Activated CD4-positive, alpha-beta memory T cell treated with anti-CD3 and anti-CD28 coated beads, Interleukin-2, amount 10 ng/mL, durations not matched to agents 7 days and 5 days (primary cell): ENCODE measurements around the gene GPR68. TPM values are rescaled to one million over a fixed set of nuclear protein-coding genes. Genes with fewer than 3 reads are reported as not detected.

ENCODE experiments used
- CTCF ChIA-PET: fragments of 350-600 bp; sonication (Branson Sonifier 250); formaldehyde crosslinking; loops from one replicate; lab custom pipeline; 2021; ENCODE audit warnings: antibody characterized with exemption, inconsistent platforms; lab: Charles Lee
- POLR2A ChIA-PET: fragments of 350-600 bp; sonication (Branson Sonifier 250); formaldehyde crosslinking; loops from one replicate; lab custom pipeline; 2021; ENCODE audit warnings: antibody characterized with exemption; lab: Charles Lee
- DNase-seq: peaks from one replicate; pipeline ENCODE4 v3.0.0-alpha.2; 2020
- H3K27ac Mint-ChIP-seq: one replicate; pipeline ENCODE4 v1.8.0; 2021; ENCODE audit warnings: mild to moderate bottlenecking, mixed read lengths
- H3K27me3 Mint-ChIP-seq: one replicate; pipeline ENCODE4 v1.8.0; 2021; ENCODE audit warnings: mixed read lengths
- H3K36me3 Mint-ChIP-seq: one replicate; pipeline ENCODE4 v1.8.0; 2021; ENCODE audit warnings: low read depth, mixed read lengths
- H3K4me1 Mint-ChIP-seq: one replicate; pipeline ENCODE4 v1.8.0; 2021; ENCODE audit warnings: mixed read lengths
- H3K4me3 Mint-ChIP-seq: one replicate; pipeline ENCODE4 v1.8.0; 2021; ENCODE audit warnings: mild to moderate bottlenecking, mixed read lengths
- H3K9me3 Mint-ChIP-seq: one replicate; pipeline ENCODE4 v1.8.0; 2021; ENCODE audit warnings: mixed read lengths
- total RNA-seq, 2 experiments: library from RNA; stranded (reverse); gene quantifications; one replicate each; pipeline ENCODE4 v1.2.3, GENCODE V29; 2021

Gene GPR68
- total RNA-seq, 2 experiments from 2014 or later = 36.9 to 39.8 TPM

DNA sequence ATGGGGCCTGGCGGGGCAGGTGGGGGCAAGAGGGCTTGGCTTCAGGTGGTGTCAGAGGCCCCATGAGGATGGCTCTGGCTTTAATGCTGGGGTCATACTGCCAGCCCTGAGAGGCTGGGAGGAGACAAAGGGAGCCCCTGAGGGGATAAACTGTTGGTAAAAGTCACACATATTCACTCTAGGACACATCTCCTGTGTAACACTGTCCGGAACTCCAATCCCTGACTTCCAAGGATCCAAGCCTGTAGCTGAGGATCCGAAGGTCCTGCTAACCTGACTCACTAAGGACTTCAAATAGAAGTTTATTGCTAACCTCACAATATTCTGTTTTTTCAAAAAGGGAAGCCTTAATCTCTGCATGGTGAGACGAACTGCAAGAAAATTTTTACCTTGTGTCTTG lies 39.2 kb upstream of the GPR68 start:
- Mint-ChIP-seq H3K4me1 (peaks cover 17% of the 10 kb centered on the region), H3K27ac (no peak overlapping the region), H3K4me3 (no peak overlapping the region), H3K9me3 (no peaks in the 10 kb centered on the region), H3K27me3 (no peaks in the 10 kb centered on the region), H3K36me3 (peaks cover 83% of the 10 kb centered on the region)
- no peak for DNase-seq
- ChIA-PET CTCF (interaction anchor here (8.4 kb wide), 1 partner anchor 108 kb away, joined by 136 read pairs; no protein-coding TSS in a partner anchor), POLR2A (no interaction called here)

DNA sequence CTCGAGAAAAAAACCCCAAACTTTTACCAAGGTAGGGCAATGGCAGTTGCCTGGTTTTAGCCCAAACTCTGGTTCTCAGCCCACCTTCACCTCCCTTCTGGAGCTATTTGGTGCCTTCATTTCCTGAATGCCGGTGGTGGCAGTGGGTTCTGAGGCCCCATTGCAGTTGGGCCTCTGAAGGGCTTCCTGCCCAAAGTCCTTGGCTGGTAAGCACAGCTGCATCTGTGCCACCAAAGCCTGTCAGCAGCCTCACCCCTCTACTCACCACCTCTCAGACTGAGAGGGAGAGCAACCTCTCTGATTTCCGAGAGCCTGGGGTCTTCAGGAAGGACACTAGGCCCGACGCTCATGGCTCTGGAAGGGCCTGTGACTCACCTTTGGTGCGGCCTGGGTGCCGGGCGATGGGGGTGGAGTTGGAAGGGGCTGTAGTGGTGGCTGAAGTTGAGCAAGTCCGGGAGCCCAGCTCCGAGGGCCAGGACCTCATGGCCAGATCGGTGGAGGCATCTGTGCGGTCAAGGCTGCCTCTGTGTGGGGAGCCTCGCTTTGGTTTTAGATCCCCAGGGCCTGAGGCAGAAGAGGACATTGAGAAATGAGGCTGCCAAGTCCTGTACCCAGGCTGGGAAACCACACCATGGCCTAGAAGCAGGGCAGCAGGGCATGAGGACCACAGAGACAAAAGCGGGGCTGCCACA lies 38.6 kb upstream of the GPR68 start:
- peaks cover 17% of the 10 kb centered on the region for H3K4me1 Mint-ChIP-seq
- ChIA-PET POLR2A (no interaction called here), CTCF (interaction anchor here (8.4 kb wide), 1 partner anchor 107 kb away, joined by 136 read pairs; no protein-coding TSS in a partner anchor)
- H3K4me3 Mint-ChIP-seq = no peak overlapping the region
- no peak for DNase-seq
- H3K27me3 Mint-ChIP-seq = no peaks in the 10 kb centered on the region
- peak overlapping the region; percentile 52 for H3K27ac Mint-ChIP-seq
- peaks cover 84% of the 10 kb centered on the region for H3K36me3 Mint-ChIP-seq
- H3K9me3 Mint-ChIP-seq = no peaks in the 10 kb centered on the region

DNA sequence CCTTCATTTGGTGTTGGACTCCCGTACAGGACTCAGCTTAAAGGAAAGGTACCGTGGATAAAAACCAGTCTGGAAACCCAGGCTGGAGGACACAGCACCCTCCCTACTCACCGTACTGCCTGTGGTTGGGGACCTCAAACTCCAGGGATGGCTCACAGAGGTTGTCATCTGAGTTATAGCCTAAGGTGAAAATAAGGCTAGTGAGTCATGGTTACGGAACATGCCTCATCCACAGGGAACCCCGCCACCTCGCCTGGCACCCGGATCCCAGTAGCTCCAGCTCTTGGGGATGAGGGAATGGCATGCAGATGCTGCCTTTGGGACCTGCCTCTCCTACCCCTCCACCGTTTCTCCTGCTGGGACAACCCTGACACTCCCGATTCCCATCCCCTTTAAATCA lies 36.8 kb upstream of the GPR68 start:
- Mint-ChIP-seq H3K27me3 (no peaks in the 10 kb centered on the region), H3K4me3 (no peak overlapping the region), H3K36me3 (peaks cover 85% of the 10 kb centered on the region), H3K4me1 (peaks cover 14% of the 10 kb centered on the region), H3K9me3 (no peaks in the 10 kb centered on the region), H3K27ac (no peak overlapping the region)
- ChIA-PET CTCF (interaction anchor here (1.0 to 2.2 kb wide), 3 partner anchors 40 to 108 kb away, joined by 3 to 10 read pairs (median 4); no protein-coding TSS in a partner anchor), POLR2A (interaction anchor here (0.7 to 1.9 kb wide), 6 partner anchors 11 to 40 kb away, joined by 3 to 5 read pairs (median 4); no protein-coding TSS in a partner anchor)
- no peak for DNase-seq

DNA sequence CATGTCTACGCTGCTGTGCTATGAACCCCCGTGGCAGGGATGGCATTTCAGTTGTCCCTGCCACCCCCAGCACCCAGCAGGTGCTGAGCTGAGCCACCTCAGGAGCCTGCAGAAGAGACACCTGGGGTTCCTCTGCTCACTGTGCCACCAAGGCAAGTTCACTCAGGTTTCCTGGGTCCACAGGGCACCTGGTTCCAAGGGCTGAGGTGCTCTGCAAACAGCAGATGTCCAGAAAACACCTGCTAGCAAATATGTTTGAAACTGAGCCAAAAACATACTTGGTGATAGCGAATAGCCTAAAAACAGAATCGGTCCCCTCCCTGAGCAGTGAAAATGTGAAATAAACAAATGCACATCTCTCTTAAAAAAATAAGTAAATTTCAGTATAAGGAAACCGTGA lies 35.6 kb upstream of the GPR68 start:
- Mint-ChIP-seq H3K27ac (no peak overlapping the region), H3K4me1 (peaks cover 5% of the 10 kb centered on the region), H3K4me3 (no peak overlapping the region), H3K36me3 (peaks cover 79% of the 10 kb centered on the region), H3K27me3 (no peaks in the 10 kb centered on the region), H3K9me3 (no peaks in the 10 kb centered on the region)
- no peak for DNase-seq
- ChIA-PET CTCF (interaction anchor here (0.5 to 2.2 kb wide), 4 partner anchors 8 to 246 kb away, joined by 3 to 10 read pairs (median 4); no protein-coding TSS in a partner anchor), POLR2A (interaction anchor here (1.1 to 1.9 kb wide), 3 partner anchors 10 to 37 kb away, joined by 3 to 5 read pairs (median 3); no protein-coding TSS in a partner anchor)

DNA sequence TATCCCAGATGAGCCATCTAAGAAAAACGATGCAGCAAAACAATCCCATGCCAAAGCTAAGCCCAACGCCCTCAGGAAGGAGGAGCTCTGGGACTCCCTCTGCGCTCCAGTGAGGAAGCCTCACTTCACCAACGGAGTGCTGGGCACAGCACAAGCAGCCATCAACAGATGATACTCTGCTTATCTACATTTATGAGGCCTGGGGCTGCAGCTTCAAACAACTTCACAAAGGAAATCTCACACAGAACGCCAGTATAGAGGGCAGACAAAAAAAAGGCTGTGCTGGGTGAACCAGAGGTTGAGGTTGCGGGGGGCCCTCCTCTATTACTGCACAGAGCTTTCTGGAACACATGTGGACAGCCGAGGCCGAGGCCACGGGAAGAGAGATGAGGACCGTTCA lies 34.9 kb upstream of the GPR68 start:
- H3K9me3 Mint-ChIP-seq = no peaks in the 10 kb centered on the region
- H3K36me3 Mint-ChIP-seq = peaks cover 79% of the 10 kb centered on the region
- H3K27me3 Mint-ChIP-seq = no peaks in the 10 kb centered on the region
- H3K4me3 Mint-ChIP-seq = no peak overlapping the region
- peak overlapping the region; percentile 16 for H3K27ac Mint-ChIP-seq
- DNase-seq = no peak
- H3K4me1 Mint-ChIP-seq = peaks cover 7% of the 10 kb centered on the region
- ChIA-PET POLR2A (interaction anchor here (1.5 kb wide), 1 partner anchor 12 kb away, joined by 3 read pairs; no protein-coding TSS in a partner anchor), CTCF (interaction anchor here (1.1 to 2.5 kb wide), 3 partner anchors 8 to 102 kb away, joined by 4 to 14 read pairs (median 5); no protein-coding TSS in a partner anchor)

DNA sequence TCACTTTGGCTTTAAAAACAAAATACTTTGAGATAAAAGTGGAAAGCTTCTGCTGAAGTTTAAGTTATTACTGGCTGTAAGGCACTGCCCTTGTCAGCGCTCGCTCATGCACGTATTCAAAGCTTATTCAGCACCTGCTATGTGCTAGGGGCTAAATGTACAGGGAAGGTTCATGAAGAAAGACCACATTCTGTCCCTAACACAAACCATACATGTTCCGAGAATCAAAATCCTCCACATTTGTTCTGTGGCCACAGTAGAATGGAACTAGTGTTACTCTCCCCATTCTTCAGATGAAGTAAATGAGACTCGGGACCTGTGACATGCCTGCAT lies 33.8 kb upstream of the GPR68 start:
- ChIA-PET CTCF (interaction anchor here (1.4 to 2.5 kb wide), 2 partner anchors 9 to 84 kb away, joined by 4 to 14 read pairs; no protein-coding TSS in a partner anchor), POLR2A (interaction anchor here (1.5 to 1.7 kb wide), 2 partner anchors 11 to 218 kb away, joined by 3 read pairs; partner anchors contain the start of gene RPS6KA5)
- H3K4me1 Mint-ChIP-seq = peaks cover 6% of the 10 kb centered on the region
- no peaks in the 10 kb centered on the region for H3K27me3 Mint-ChIP-seq
- H3K9me3 Mint-ChIP-seq = no peaks in the 10 kb centered on the region
- no peak overlapping the region for H3K4me3 Mint-ChIP-seq
- no peak for DNase-seq
- H3K27ac Mint-ChIP-seq = no peak overlapping the region
- H3K36me3 Mint-ChIP-seq = peaks cover 75% of the 10 kb centered on the region

DNA sequence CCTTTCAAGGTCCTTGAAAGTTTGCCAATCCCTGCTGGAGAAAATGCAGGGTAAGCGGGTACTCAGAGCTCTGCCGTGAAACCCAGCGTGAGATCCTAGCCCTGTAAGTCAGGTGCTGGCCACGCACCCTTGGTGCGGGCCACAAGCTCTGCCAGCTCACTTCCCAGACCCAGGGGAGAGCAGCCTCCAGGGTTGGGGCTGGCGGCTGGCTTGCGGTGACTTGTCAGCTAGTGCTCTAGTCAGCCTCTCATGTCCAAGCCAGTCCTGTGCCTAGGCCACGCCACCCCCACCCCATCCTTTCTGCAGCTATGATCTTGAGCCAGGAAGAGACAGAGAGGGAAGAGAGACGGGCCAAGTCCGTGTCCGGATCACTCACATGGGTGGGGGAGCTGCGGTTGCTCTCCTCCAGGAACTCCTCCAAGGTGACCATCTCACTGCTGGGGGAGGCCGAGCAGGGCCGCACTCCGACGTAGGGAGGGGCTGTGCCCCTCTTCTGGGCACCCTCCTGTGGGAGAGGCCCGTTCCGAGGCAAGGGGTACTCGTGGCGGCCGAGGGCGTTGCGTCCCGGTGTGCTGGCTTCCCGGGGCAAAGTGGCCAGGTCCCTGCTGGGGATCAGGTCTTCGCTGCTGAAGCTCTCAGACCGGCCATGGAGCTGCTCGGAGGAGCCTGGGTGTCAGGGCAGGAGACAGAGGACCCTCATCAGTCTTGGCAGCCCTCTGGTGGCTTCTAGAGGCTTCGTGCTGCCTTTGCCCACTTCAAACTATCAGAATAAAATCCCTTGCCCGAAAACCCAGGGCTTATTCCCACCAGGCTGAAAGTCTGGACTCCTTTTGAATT lies 33.3 kb upstream of the GPR68 start:
- peaks cover 2% of the 10 kb centered on the region for H3K4me1 Mint-ChIP-seq
- no peak for DNase-seq
- H3K27ac Mint-ChIP-seq = no peak overlapping the region
- no peaks in the 10 kb centered on the region for H3K27me3 Mint-ChIP-seq
- CTCF ChIA-PET = interaction anchor here (1.4 to 2.5 kb wide), 2 partner anchors 9 to 84 kb away, joined by 4 to 14 read pairs; no protein-coding TSS in a partner anchor
- peaks cover 70% of the 10 kb centered on the region for H3K36me3 Mint-ChIP-seq
- POLR2A ChIA-PET = interaction anchor here (1.5 to 1.9 kb wide), 3 partner anchors 11 to 217 kb away, joined by 3 to 7 read pairs (median 3); partner anchors contain the start of genes GPR68 and RPS6KA5
- H3K9me3 Mint-ChIP-seq = no peaks in the 10 kb centered on the region
- H3K4me3 Mint-ChIP-seq = no peak overlapping the region

DNA sequence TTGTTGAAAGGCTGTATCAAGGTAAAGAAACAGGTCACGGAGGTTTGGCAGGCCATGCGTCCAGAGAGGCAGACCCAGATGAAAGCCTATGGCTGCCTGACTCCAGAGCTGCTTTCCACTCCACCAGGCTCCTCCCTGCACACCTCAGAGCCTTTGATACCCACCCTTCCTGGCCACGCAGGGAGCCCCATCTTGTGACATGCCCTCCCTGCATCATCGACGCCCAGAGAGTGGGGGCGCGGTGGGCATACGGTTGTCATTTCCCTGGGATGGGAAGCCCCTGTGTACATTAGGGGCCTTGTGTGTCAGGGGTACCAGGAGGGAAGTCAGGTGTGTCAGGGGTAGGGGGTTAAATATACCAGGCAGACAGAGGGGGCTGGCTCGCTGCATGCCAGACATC lies 30.3 kb upstream of the GPR68 start:
- no peak overlapping the region for H3K4me3 Mint-ChIP-seq
- peaks cover 2% of the 10 kb centered on the region for H3K4me1 Mint-ChIP-seq
- POLR2A ChIA-PET = interaction anchor here (1.2 to 1.6 kb wide), 2 partner anchors 10 to 14 kb away, joined by 3 to 4 read pairs; no protein-coding TSS in a partner anchor
- peaks cover 65% of the 10 kb centered on the region for H3K36me3 Mint-ChIP-seq
- peak overlapping the region; percentile 32 for H3K27ac Mint-ChIP-seq
- no peak for DNase-seq
- no peaks in the 10 kb centered on the region for H3K9me3 Mint-ChIP-seq
- CTCF ChIA-PET = interaction anchor here (0.8 to 1.8 kb wide), 2 partner anchors 11 to 98 kb away, joined by 4 to 5 read pairs; no protein-coding TSS in a partner anchor
- H3K27me3 Mint-ChIP-seq = no peaks in the 10 kb centered on the region

DNA sequence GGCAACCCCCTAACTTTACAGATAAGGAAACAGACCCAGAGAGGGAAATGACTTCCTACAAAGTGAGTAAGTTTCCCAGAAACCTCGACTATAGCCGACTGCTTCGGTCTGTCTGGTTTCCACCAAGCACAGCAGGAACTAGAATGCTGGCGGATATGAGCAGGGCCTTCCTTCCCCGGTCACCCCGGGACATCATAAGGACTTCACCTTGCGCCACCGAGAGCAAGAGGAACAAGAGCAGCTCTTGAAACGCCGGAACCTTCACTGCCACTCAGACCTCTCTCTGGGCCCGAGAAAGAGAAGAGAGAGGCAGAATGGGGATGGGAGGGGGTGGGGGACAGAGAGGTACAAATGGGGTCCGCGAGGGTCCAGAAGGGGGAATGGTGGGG lies 29.4 kb upstream of the GPR68 start:
- no peak overlapping the region for H3K27ac Mint-ChIP-seq
- H3K4me1 Mint-ChIP-seq = peaks cover 2% of the 10 kb centered on the region
- H3K4me3 Mint-ChIP-seq = no peak overlapping the region
- ChIA-PET POLR2A (no interaction called here), CTCF (no interaction called here)
- H3K27me3 Mint-ChIP-seq = no peaks in the 10 kb centered on the region
- no peak for DNase-seq
- H3K9me3 Mint-ChIP-seq = no peaks in the 10 kb centered on the region
- peaks cover 66% of the 10 kb centered on the region for H3K36me3 Mint-ChIP-seq

DNA sequence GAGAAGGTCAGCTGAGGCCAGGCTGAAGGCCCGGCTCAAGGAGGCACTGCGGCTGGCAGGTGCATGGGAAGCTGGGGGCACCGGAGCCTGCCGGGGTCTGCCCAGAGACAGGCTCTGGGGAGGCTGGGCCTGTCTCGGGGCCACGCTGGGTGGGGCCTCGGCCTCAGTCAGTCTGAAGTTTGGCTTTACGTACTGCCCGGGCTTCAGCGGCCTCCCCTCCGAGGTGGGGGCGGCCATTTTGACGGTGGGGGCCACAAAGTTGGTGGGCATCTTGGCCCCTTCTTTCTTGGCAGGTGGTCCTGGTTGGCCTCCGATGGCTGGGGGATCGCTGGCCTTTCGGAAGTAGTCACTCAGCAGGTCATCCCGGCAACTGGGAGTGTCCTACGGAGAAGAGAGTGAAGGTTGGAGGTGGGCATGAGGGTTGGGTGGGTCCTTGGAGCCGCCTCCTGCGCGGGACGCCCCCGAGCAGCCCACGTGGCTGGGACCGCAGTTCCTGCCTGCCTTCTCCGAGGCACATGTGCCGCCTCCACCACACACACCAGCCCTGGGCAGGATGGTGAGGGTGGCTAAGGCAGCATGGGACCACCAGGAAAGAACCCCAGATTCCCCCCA lies 28.9 kb upstream of the GPR68 start:
- Mint-ChIP-seq H3K36me3 (peaks cover 65% of the 10 kb centered on the region), H3K4me1 (peaks cover 3% of the 10 kb centered on the region), H3K4me3 (no peak overlapping the region), H3K27me3 (no peaks in the 10 kb centered on the region), H3K27ac (no peak overlapping the region), H3K9me3 (no peaks in the 10 kb centered on the region)
- CTCF ChIA-PET = no interaction called here
- POLR2A ChIA-PET = no interaction called here
- DNase-seq = no peak

DNA sequence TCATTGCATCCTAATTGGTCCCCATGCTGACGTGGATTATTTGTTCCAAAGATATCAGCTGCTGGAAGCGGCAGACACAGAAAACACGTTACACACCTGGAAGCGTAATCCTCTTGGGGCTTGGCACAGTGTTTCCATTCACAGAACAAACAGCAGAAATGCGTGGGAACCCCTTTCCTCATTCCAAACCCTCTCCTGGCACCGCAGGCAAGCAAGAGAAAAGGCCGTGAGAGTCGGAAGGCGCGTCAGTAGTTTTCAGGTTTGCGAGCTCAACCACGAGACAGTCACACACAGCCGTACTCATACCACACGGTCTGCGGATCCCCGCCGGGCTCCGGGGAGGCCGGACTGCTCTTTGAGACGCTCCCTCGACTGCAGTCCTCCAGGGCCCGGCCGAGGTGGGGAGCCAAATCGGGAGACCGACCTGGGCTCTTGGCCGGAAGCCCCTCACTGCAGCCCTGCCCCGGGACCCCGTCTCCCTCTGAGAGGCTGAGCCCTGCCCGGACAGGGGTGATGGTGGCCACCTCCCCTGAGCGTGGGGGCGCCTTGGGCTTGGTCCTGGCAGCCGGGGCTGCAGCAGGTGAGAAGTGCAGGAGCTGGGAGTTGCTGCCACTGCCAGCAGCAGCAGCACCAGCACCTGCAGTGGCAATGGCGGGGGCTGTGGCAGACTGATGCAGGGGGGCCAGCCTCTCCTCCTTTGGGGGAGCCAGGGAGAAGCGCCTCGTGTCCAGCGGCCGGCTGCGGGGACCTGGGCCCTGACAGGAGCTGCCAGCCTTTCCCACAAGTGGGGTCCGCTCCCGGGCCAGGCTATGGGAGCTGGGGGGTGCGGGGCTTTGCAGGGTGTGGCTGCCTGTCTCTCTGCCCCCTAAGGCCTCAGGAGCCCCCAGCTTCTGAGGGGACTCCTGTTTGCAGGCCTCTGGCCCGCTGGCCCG lies 28.1 kb upstream of the GPR68 start:
- H3K27ac Mint-ChIP-seq = peak overlapping the region; percentile 14
- no peaks in the 10 kb centered on the region for H3K27me3 Mint-ChIP-seq
- ChIA-PET CTCF (interaction anchor here (0.9 kb wide), 1 partner anchor 8 kb away, joined by 3 read pairs; no protein-coding TSS in a partner anchor), POLR2A (interaction anchor here (0.6 kb wide), 1 partner anchor 216 kb away, joined by 4 read pairs; no protein-coding TSS in a partner anchor)
- H3K36me3 Mint-ChIP-seq = peaks cover 65% of the 10 kb centered on the region
- peaks cover 9% of the 10 kb centered on the region for H3K4me1 Mint-ChIP-seq
- no peaks in the 10 kb centered on the region for H3K9me3 Mint-ChIP-seq
- no peak overlapping the region for H3K4me3 Mint-ChIP-seq
- no peak for DNase-seq
